Omental fat pad (tissue), 4 donors: ENCODE data around the gene MSANTD1. TPM values are rescaled to one million over a fixed set of nuclear protein-coding genes. Genes with fewer than 3 reads are reported as not detected.

ENCODE experiments used
- ATAC-seq: fragments of 150-250 bp; one replicate; pipeline ENCODE4 v1.9.1; 2016; ENCODE audit warnings: mild to moderate bottlenecking, moderate library complexity; ENCODE audit not compliant: low FRiP score
- DNase-seq: peaks from one replicate; pipeline ENCODE4 v3.0.0-alpha.2; 2019; ENCODE audit warnings: low spot score
- CTCF ChIP-seq, 3 donors: fragments of 450-650 bp; IDR thresholded peaks; one replicate each; pipeline ENCODE4 v1.5.1; 2016 to 2017; ENCODE audit warnings: antibody characterized with exemption in 3 of 3, mild to moderate bottlenecking in 3 of 3, moderate library complexity in 2 of 3
- total RNA-seq, 4 donors: library from RNA; depleted of rRNA; stranded (reverse); fragments of >200 nt; gene quantifications; one replicate each; pipeline ENCODE4 v1.1.0, GENCODE V29; 2016

MSANTD1 gene
- total RNA-seq, 4 donors from 2014 or later, result 0.31 to 1.1 (median 0.86) TPM

- ATAC-seq (no peak), DNase-seq (peak; percentile 1)
These were observed 38.5 kb upstream of the MSANTD1 start for GRCh38 chr4:3210467-3210866.

GRCh38 chr4:3211866-3212265, 37.1 kb upstream of the MSANTD1 start:
- no peak for TF ChIP-seq CTCF (IDR thresholded peaks at IDR 0.05)
- ATAC-seq, result no peak
- no peak for DNase-seq

More at GRCh38 chr4:3210467-3210866, 38.5 kb upstream of the MSANTD1 start:
- TF ChIP-seq CTCF (IDR thresholded peaks at IDR 0.05), result no peak

DNA sequence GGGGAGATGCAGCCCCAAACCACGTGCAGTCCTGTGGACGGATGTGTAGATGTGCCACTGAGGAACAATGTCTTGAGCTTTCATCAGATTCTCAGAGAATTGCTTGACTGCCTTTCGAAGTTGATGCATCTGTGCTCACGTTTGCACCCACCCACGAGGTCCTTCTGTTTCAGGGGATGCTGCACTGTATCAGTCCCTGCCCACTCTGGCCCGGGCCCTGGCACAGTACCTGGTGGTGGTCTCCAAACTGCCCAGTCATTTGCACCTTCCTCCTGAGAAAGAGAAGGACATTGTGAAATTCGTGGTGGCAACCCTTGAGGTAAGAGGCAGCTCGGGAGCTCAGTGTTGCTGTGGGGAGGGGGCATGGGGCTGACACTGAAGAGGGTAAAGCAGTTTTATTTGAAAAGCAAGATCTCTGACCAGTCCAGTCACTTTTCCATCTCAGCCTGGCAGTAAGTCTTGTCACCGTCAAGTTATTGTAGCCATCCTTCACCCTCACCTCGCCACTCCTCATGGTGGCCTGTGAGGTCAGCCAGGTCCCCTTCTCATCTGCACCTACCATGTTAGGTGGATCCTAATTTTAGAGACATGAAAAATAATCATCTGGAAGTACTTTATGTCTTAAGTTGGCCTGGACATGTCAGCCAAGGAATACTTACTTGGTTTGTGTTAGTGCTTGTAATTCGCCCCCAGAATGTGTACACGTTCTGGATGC, 36.4 kb upstream of the MSANTD1 start:
- TF ChIP-seq CTCF (IDR thresholded peaks at IDR 0.05), result no peak
- ATAC-seq, result no peak
- no peak for DNase-seq

DNA sequence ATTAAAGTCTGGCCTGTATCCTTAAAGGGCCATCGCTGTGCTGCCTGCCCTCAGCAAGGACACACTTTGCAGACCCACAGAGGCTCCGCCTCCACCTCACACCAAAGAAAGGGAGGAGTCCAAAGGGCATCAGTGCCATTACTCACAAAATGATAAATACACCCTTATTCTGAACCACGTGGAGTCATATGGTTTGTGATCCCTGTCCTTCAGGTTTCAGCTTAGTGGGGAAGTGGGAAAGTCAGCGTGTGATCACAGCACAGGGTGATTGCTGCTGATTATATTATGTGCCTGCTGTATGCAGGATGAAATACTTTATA, 35.9 kb upstream of the MSANTD1 start:
- ATAC-seq (no peak), DNase-seq (no peak)
- no peak for TF ChIP-seq CTCF (IDR thresholded peaks at IDR 0.05)

GRCh38 chr4:3213661-3214250, 35.2 kb upstream of the MSANTD1 start:
- DNase-seq (no peak), ATAC-seq (no peak)
- TF ChIP-seq CTCF (IDR thresholded peaks at IDR 0.05), result no peak

GRCh38 chr4:3215256-3215655, 33.7 kb upstream of the MSANTD1 start:
- ATAC-seq (no peak), DNase-seq (no peak)
- TF ChIP-seq CTCF (IDR thresholded peaks at IDR 0.05), result no peak

DNA sequence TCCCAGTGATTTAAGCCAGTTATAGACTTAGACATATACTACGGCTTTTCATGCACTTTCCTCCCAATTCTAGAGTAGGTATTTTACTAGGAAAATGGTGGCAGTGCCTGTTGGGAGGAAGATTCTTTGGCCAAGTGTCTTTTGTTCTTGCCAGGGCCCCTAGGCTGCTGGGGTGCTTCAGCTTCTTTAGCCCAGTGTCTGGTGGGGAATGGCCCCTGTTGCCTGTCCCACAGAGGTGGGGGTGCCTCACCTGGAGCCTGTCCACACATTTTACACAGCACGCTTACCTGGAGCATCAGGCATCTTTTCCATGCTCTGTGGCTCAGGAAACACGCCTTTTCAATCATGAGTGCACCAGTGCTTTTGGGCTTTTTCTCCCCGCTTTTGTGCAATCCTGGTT, 33.2 kb upstream of the MSANTD1 start:
- no peak for TF ChIP-seq CTCF (IDR thresholded peaks at IDR 0.05)
- ATAC-seq (no peak), DNase-seq (no peak)
